Subcutaneous abdominal adipose tissue (tissue), 5 donors: ENCODE data around the gene SUN5.

Experiments used
- H3K27ac ChIP-seq: one replicate; pipeline ENCODE4 v1.7.0; 2013; ENCODE audit warnings: low read depth, mild to moderate bottlenecking, inconsistent platforms, low read length, moderate library complexity
- H3K27me3 ChIP-seq, 5 donors: one replicate each; pipeline ENCODE4 v1.7.0; 2013; ENCODE audit warnings: low read length in 5 of 5, inconsistent platforms in 1 of 5; ENCODE audit not compliant: control insufficient read depth in 5 of 5, insufficient read depth in 4 of 5
- H3K36me3 ChIP-seq, 5 donors: one replicate each; pipeline ENCODE4 v1.7.0; 2013; ENCODE audit warnings: low read length in 5 of 5; ENCODE audit not compliant: control insufficient read depth in 5 of 5, insufficient read depth in 5 of 5
- H3K4me1 ChIP-seq, 5 donors: one replicate each; pipeline ENCODE4 v1.7.0; 2013; ENCODE audit warnings: low read length in 5 of 5, mild to moderate bottlenecking in 3 of 5, moderate library complexity in 1 of 5; ENCODE audit not compliant: control insufficient read depth in 5 of 5, insufficient read depth in 5 of 5
- H3K4me3 ChIP-seq, 5 donors: one replicate each; pipeline ENCODE4 v1.7.0; 2013; ENCODE audit warnings: low read length in 5 of 5, low read depth in 1 of 5
- H3K9ac ChIP-seq, 5 donors: one replicate each; pipeline ENCODE4 v1.7.0; 2013; ENCODE audit warnings: low read length in 5 of 5, mild to moderate bottlenecking in 4 of 5, moderate library complexity in 3 of 5
- H3K9me3 ChIP-seq, 5 donors: one replicate each; pipeline ENCODE4 v1.7.0; 2013; ENCODE audit warnings: low read length in 5 of 5; ENCODE audit not compliant: control insufficient read depth in 5 of 5
- donor health status: healthy.
- donor health status: healthy.
- donor health status: healthy.
- donor health status: healthy.
- donor health status: healthy.

SUN5 gene

GRCh38 chr20:32946629-32947028 is 57.6 kb downstream of the SUN5 start:
- no peaks in the 10 kb centered on the region for H3K36me3 ChIP-seq
- H3K4me3 ChIP-seq: no peak overlapping the region
- no peaks in the 10 kb centered on the region for H3K9me3 ChIP-seq
- no peak overlapping the region for H3K27ac ChIP-seq
- H3K4me1 ChIP-seq: no peaks in the 10 kb centered on the region
- H3K27me3 ChIP-seq: no peaks in the 10 kb centered on the region
- no peak overlapping the region for H3K9ac ChIP-seq

GRCh38 chr20:32945710-32946221 is 58.5 kb downstream of the SUN5 start:
- no peak overlapping the region for H3K9ac ChIP-seq
- H3K27me3 ChIP-seq: no peaks in the 10 kb centered on the region
- no peak overlapping the region for H3K27ac ChIP-seq
- H3K4me1 ChIP-seq: no peaks in the 10 kb centered on the region
- H3K36me3 ChIP-seq: no peaks in the 10 kb centered on the region
- no peak overlapping the region for H3K4me3 ChIP-seq
- H3K9me3 ChIP-seq: no peaks in the 10 kb centered on the region

- no peak overlapping the region for H3K4me3 ChIP-seq
- H3K9ac ChIP-seq: no peak overlapping the region
- no peak overlapping the region for H3K27ac ChIP-seq
- no peaks in the 10 kb centered on the region for H3K4me1 ChIP-seq
- H3K36me3 ChIP-seq: no peaks in the 10 kb centered on the region
- H3K27me3 ChIP-seq: no peaks in the 10 kb centered on the region
- H3K9me3 ChIP-seq: no peaks in the 10 kb centered on the region
Observed at GRCh38 chr20:32943490-32944052, 60.7 kb downstream of the SUN5 start.

DNA sequence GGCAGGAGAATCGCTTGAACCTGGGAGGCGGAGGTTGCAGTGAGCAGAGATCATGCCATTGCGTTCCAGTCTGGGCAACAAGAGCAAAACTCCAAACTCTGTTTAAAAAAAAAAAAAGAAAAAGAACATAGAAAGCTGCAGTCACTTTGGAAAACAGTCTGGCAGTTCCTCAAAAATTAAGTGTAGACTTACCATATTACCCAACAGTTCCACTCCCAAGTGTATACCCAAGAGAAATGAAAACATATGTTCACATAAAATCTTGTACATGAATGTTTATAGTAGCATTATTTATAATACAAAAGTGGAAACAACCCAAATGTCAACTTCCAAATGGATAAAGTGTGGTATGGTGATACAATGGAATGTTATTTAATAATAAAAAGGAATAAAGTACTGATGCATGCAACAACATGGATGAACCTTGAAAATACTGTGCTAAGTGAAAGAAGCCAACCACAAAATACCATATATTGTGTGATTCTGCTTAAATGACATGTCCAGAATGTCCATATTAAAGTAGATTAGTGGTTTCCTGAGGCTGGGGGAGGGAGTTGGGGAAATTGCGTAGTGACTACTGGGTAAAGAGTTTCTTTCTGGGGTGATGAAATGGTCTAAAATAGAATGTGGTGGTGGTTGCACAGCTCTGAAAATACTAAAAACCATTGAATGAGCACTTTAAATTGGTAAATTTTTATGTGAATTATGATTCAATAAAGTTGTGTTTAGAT is 62.9 kb downstream of the SUN5 start:
- Histone ChIP-seq H3K9me3 (no peaks in the 10 kb centered on the region), H3K4me3 (no peak overlapping the region), H3K36me3 (no peaks in the 10 kb centered on the region), H3K4me1 (no peaks in the 10 kb centered on the region), H3K27ac (no peak overlapping the region), H3K27me3 (no peaks in the 10 kb centered on the region), H3K9ac (no peak overlapping the region)

- H3K36me3 ChIP-seq: no peaks in the 10 kb centered on the region
- H3K9me3 ChIP-seq: no peaks in the 10 kb centered on the region
- H3K9ac ChIP-seq: no peak overlapping the region
- H3K4me3 ChIP-seq: no peak overlapping the region
- H3K4me1 ChIP-seq: no peaks in the 10 kb centered on the region
- H3K27ac ChIP-seq: no peak overlapping the region
- H3K27me3 ChIP-seq: no peaks in the 10 kb centered on the region
Observed at GRCh38 chr20:32934580-32934979, 69.7 kb downstream of the SUN5 start.
